ENCODE results near the gene CHD1.
"Not testable (repeated sequence)": the region's sequence is repeated elsewhere in the genome, so short reads cannot be mapped to it uniquely, and the experiment has no call there.

Gene CHD1

DNA sequence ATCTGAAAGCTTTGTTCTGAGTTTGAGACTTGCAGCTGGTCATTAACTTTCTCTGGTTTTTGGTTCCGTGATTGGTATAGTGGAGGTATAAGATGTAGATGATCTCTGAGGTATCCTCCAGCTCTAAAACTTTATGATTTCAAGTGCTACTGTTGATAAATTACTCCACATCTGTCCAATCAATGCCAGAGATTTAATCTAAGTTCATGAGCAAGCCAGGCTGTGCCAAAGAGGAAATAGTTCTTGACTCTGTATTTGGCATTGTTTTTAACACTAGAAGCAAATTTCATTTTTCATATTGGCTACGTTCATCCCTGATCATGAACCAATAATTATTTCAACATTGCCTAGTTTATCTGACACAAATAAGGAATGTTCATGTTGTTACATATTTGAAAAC lies 28.5 kb upstream of the CHD1 start:
- Histone ChIP-seq H3K4me3 (ENCODE audit: low read length, poor library complexity, severe bottlenecking) (no peak overlapping the region), H3K36me3 (ENCODE audit: insufficient read depth, low read length) (no peaks in the 10 kb centered on the region), H3K9me2 (replicated peaks; ENCODE audit: low read depth, low read length) (no peaks in the 10 kb centered on the region), H3K4me2 (ENCODE audit: low read depth, low read length, poor library complexity, severe bottlenecking) (no peak overlapping the region), H3K4me1 (ENCODE audit: insufficient read depth, low read length, poor library complexity, severe bottlenecking) (no peaks in the 10 kb centered on the region), H3F3A (ENCODE audit: low read depth) (no peaks in the 10 kb centered on the region), H3K27me3 (ENCODE audit: insufficient read depth, low read length, poor library complexity, severe bottlenecking) (no peaks in the 10 kb centered on the region), H4K20me1 (ENCODE audit: insufficient read depth, low read length, poor library complexity, severe bottlenecking) (no peaks in the 10 kb centered on the region), H3K79me2 (ENCODE audit: insufficient read depth, low read length) (no peaks in the 10 kb centered on the region), H3K9me3 (ENCODE audit: insufficient read depth, low read depth, low read length) (no peaks in the 10 kb centered on the region), H2AFZ (ENCODE audit: low read length) (no peak overlapping the region), H3K9ac (ENCODE audit: low read depth, low read length, poor library complexity, severe bottlenecking) (no peak overlapping the region)
- no peak for TF ChIP-seq EZH2phosphoT487 (IDR thresholded peaks at IDR 0.05; ENCODE audit: borderline replicate concordance)
- TF ChIP-seq, protein P1, sequence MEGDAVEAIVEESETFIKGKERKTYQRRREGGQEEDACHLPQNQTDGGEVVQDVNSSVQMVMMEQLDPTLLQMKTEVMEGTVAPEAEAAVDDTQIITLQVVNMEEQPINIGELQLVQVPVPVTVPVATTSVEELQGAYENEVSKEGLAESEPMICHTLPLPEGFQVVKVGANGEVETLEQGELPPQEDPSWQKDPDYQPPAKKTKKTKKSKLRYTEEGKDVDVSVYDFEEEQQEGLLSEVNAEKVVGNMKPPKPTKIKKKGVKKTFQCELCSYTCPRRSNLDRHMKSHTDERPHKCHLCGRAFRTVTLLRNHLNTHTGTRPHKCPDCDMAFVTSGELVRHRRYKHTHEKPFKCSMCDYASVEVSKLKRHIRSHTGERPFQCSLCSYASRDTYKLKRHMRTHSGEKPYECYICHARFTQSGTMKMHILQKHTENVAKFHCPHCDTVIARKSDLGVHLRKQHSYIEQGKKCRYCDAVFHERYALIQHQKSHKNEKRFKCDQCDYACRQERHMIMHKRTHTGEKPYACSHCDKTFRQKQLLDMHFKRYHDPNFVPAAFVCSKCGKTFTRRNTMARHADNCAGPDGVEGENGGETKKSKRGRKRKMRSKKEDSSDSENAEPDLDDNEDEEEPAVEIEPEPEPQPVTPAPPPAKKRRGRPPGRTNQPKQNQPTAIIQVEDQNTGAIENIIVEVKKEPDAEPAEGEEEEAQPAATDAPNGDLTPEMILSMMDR (conservative IDR thresholded peaks at IDR 0.05; ENCODE audit: low read length) = no peak

DNA sequence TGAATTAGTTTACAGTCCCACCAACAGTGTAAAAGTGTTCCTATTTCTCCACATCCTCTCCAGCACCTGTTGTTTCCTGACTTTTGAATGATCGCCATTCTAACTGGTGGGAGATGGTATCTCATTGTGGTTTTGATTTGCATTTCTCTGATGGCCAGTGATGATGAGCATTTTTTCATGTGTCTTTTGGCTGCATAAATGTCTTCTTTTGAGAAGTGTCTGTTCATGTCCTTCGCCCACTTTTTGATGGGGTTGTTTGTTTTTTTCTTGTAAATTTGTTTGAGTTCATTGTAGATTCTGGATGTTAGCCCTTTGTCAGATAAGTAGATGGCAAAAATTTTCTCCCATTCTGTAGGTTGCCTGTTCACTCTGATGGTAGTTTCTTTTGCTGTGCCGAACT lies 27.1 kb upstream of the CHD1 start:
- H3K27me3 ChIP-seq (ENCODE audit: insufficient read depth, low read length, poor library complexity, severe bottlenecking) = not testable (repeated sequence)

DNA sequence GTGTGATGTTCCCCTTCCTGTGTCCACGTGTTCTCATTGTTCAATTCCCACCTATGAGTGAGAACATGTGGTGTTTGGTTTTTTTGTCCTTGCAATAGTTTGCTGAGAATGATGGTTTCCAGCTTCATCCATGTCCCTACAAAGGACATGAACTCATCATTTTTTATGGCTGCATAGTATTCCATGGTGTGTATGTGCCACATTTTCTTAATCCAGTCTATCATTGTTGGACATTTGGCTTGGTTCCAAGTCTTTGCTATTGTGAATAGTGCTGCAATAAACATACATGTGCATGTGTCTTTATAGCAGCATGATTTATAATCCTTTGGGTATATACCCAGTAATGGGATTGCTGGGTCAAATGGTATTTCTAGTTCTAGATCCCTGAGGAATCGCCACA lies 26.7 kb upstream of the CHD1 start:
- not testable (repeated sequence) for H3K27me3 ChIP-seq (ENCODE audit: insufficient read depth, low read length, poor library complexity, severe bottlenecking); H3K9me2 ChIP-seq (replicated peaks; ENCODE audit: low read depth, low read length); H3F3A ChIP-seq (ENCODE audit: low read depth); H3K4me2 ChIP-seq (ENCODE audit: low read depth, low read length, poor library complexity, severe bottlenecking); H4K20me1 ChIP-seq (ENCODE audit: insufficient read depth, low read length, poor library complexity, severe bottlenecking); H3K4me3 ChIP-seq (ENCODE audit: low read length, poor library complexity, severe bottlenecking); H3K9me3 ChIP-seq (ENCODE audit: insufficient read depth, low read depth, low read length); H3K79me2 ChIP-seq (ENCODE audit: insufficient read depth, low read length); H3K36me3 ChIP-seq (ENCODE audit: insufficient read depth, low read length); H2AFZ ChIP-seq (ENCODE audit: low read length); H3K9ac ChIP-seq (ENCODE audit: low read depth, low read length, poor library complexity, severe bottlenecking); H3K4me1 ChIP-seq (ENCODE audit: insufficient read depth, low read length, poor library complexity, severe bottlenecking)

More for the DNA sequence above, 27.1 kb upstream of the CHD1 start:
- not testable (repeated sequence) for H3F3A ChIP-seq (ENCODE audit: low read depth); H3K36me3 ChIP-seq (ENCODE audit: insufficient read depth, low read length); H3K9me3 ChIP-seq (ENCODE audit: insufficient read depth, low read depth, low read length); H3K9ac ChIP-seq (ENCODE audit: low read depth, low read length, poor library complexity, severe bottlenecking); H3K9me2 ChIP-seq (replicated peaks; ENCODE audit: low read depth, low read length); H3K79me2 ChIP-seq (ENCODE audit: insufficient read depth, low read length); H4K20me1 ChIP-seq (ENCODE audit: insufficient read depth, low read length, poor library complexity, severe bottlenecking); H3K4me2 ChIP-seq (ENCODE audit: low read depth, low read length, poor library complexity, severe bottlenecking); H2AFZ ChIP-seq (ENCODE audit: low read length); H3K4me1 ChIP-seq (ENCODE audit: insufficient read depth, low read length, poor library complexity, severe bottlenecking); H3K4me3 ChIP-seq (ENCODE audit: low read length, poor library complexity, severe bottlenecking)

DNA sequence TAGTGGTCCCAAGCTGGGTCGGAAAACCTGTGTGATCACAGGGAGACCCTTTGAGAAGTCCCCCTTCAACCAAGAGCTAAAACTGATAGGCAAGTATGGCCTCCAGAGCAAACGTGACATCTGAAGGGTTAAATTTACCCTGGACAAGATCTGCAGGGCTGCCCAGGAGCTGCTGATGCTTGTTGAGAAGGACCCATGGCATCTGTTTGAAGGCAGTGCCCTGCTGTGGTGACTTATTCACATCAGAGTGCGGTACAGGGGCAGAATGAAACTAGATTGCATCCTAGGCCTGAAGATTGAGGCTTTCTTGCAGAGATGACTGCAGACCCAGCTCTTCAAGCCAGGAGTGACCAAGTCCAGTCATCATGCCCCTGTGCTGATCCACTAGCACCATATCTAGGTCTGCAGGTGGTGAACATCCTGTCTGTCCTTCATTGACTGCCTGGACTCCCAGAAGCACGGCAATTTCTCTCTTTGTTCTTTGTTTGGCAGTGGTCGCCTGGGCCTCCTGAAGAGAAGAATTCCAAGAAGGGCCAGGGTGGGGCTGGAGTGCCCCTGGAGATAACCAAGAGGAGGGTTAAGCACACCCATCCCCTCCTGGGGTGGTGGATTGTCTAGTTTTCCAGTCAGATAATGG lies 25.7 kb upstream of the CHD1 start:
- Histone ChIP-seq H3K4me3 (ENCODE audit: low read length, poor library complexity, severe bottlenecking) (no peak overlapping the region), H3K9me3 (ENCODE audit: insufficient read depth, low read depth, low read length) (no peaks in the 10 kb centered on the region), H4K20me1 (ENCODE audit: insufficient read depth, low read length, poor library complexity, severe bottlenecking) (no peaks in the 10 kb centered on the region), H3K4me1 (ENCODE audit: insufficient read depth, low read length, poor library complexity, severe bottlenecking) (no peaks in the 10 kb centered on the region), H3K9ac (ENCODE audit: low read depth, low read length, poor library complexity, severe bottlenecking) (no peak overlapping the region), H3K4me2 (ENCODE audit: low read depth, low read length, poor library complexity, severe bottlenecking) (no peak overlapping the region), H3K27me3 (ENCODE audit: insufficient read depth, low read length, poor library complexity, severe bottlenecking) (no peaks in the 10 kb centered on the region), H3K79me2 (ENCODE audit: insufficient read depth, low read length) (no peaks in the 10 kb centered on the region), H3F3A (ENCODE audit: low read depth) (no peaks in the 10 kb centered on the region), H3K9me2 (replicated peaks; ENCODE audit: low read depth, low read length) (no peaks in the 10 kb centered on the region), H2AFZ (ENCODE audit: low read length) (no peak overlapping the region), H3K36me3 (ENCODE audit: insufficient read depth, low read length) (no peaks in the 10 kb centered on the region)
- TF ChIP-seq, protein P1 (conservative IDR thresholded peaks at IDR 0.05; ENCODE audit: low read length) = no peak
- TF ChIP-seq EZH2phosphoT487 (IDR thresholded peaks at IDR 0.05; ENCODE audit: borderline replicate concordance) = no peak
